Osteoblast (primary cell): ENCODE results near the gene DSCAML1. TPM values are rescaled to one million over a fixed set of nuclear protein-coding genes. Genes with fewer than 3 reads are reported as not detected.

Experiments used
- DNase-seq: peaks from one replicate; pipeline ENCODE4 v3.0.0; 2011; ENCODE audit warnings: low spot score, mixed read lengths; ENCODE audit not compliant: insufficient read length; ENCODE audit errors: missing footprints
- H2AFZ ChIP-seq: 2 replicates; pipeline ENCODE4 v1.6.0; 2011; ENCODE audit warnings: mild to moderate bottlenecking, low read length
- H3K27ac ChIP-seq: 2 replicates; pipeline ENCODE4 v1.5.1; 2011; ENCODE audit warnings: mild to moderate bottlenecking, low read depth, low read length, moderate library complexity
- H3K27me3 ChIP-seq: 2 replicates; pipeline ENCODE4 v1.6.0; 2012; ENCODE audit warnings: mild to moderate bottlenecking, control low read depth, inconsistent platforms, low read length, moderate library complexity; ENCODE audit not compliant: insufficient read depth
- H3K36me3 ChIP-seq: 2 replicates; pipeline ENCODE4 v1.5.1; 2011; ENCODE audit warnings: mild to moderate bottlenecking, low read length, control low read depth, moderate library complexity; ENCODE audit not compliant: insufficient read depth
- H3K4me1 ChIP-seq: 2 replicates; pipeline ENCODE4 v1.5.1; 2011; ENCODE audit warnings: mild to moderate bottlenecking, low read length, control low read depth, moderate library complexity; ENCODE audit not compliant: insufficient read depth
- H3K4me2 ChIP-seq: 2 replicates; pipeline ENCODE4 v1.6.0; 2011; ENCODE audit warnings: mild to moderate bottlenecking, low read length; ENCODE audit not compliant: insufficient read depth
- H3K4me3 ChIP-seq: fragments of 200-600 bp; sonication (generic); 3 replicates; pipeline ENCODE4 v1.5.1; 2012; ENCODE audit warnings: mild to moderate bottlenecking, low read length, inconsistent platforms; ENCODE audit not compliant: insufficient read depth
- H3K79me2 ChIP-seq: 2 replicates; pipeline ENCODE4 v1.6.0; 2012; ENCODE audit warnings: mild to moderate bottlenecking, low read length, control low read depth, inconsistent platforms; ENCODE audit not compliant: insufficient read depth
- H3K9me3 ChIP-seq: 2 replicates; pipeline ENCODE4 v1.5.1; 2011; ENCODE audit warnings: low read depth, low read length, control low read depth
- H4K20me1 ChIP-seq: 2 replicates; pipeline ENCODE4 v1.6.0; 2012; ENCODE audit warnings: mild to moderate bottlenecking, low read length, control low read depth; ENCODE audit not compliant: insufficient read depth
- total RNA-seq: library from RNA; depleted of rRNA; stranded (reverse); fragments of >200 nt; gene quantifications from 2 replicates; pipeline ENCODE4 v1.2.3, GENCODE V29; 2012
- TF ChIP-seq, protein P1 (sequence below): IDR thresholded peaks from 2 replicates; pipeline ENCODE4 v1.5.1; 2011; ENCODE audit warnings: mild to moderate bottlenecking, low read depth, low read length, moderate library complexity; ENCODE audit errors: extremely low read depth

DSCAML1 gene
- total RNA-seq, 1 donor: not detected

GRCh38 chr11:117505285-117505970, 291.6 kb downstream of the DSCAML1 start:
- no peak overlapping the region for H3K4me2 ChIP-seq

GRCh38 chr11:117502779-117503100, 294.3 kb downstream of the DSCAML1 start:
- Histone ChIP-seq H3K27me3 (peaks cover 2% of the 10 kb centered on the region), H3K4me3 (no peak overlapping the region), H3K9me3 (no peaks in the 10 kb centered on the region), H2AFZ (no peak overlapping the region), H3K4me2 (no peak overlapping the region), H3K36me3 (no peaks in the 10 kb centered on the region), H3K79me2 (no peaks in the 10 kb centered on the region), H3K27ac (no peak overlapping the region), H4K20me1 (no peaks in the 10 kb centered on the region), H3K4me1 (no peaks in the 10 kb centered on the region)
- TF ChIP-seq, protein P1, sequence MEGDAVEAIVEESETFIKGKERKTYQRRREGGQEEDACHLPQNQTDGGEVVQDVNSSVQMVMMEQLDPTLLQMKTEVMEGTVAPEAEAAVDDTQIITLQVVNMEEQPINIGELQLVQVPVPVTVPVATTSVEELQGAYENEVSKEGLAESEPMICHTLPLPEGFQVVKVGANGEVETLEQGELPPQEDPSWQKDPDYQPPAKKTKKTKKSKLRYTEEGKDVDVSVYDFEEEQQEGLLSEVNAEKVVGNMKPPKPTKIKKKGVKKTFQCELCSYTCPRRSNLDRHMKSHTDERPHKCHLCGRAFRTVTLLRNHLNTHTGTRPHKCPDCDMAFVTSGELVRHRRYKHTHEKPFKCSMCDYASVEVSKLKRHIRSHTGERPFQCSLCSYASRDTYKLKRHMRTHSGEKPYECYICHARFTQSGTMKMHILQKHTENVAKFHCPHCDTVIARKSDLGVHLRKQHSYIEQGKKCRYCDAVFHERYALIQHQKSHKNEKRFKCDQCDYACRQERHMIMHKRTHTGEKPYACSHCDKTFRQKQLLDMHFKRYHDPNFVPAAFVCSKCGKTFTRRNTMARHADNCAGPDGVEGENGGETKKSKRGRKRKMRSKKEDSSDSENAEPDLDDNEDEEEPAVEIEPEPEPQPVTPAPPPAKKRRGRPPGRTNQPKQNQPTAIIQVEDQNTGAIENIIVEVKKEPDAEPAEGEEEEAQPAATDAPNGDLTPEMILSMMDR: no peak
- DNase-seq: no peak

More at GRCh38 chr11:117505285-117505970, 291.6 kb downstream of the DSCAML1 start:
- no peaks in the 10 kb centered on the region for H3K36me3 ChIP-seq
- H3K9me3 ChIP-seq: no peaks in the 10 kb centered on the region
- H2AFZ ChIP-seq: no peak overlapping the region
- no peak for DNase-seq
- H4K20me1 ChIP-seq: no peaks in the 10 kb centered on the region
- TF ChIP-seq, protein P1: no peak
- H3K4me3 ChIP-seq: no peak overlapping the region
- H3K79me2 ChIP-seq: no peaks in the 10 kb centered on the region
- H3K27ac ChIP-seq: no peak overlapping the region
- no peaks in the 10 kb centered on the region for H3K4me1 ChIP-seq
- H3K27me3 ChIP-seq: no peaks in the 10 kb centered on the region

GRCh38 chr11:117502015-117502778, 294.8 kb downstream of the DSCAML1 start:
- Histone ChIP-seq H2AFZ (no peak overlapping the region), H3K4me3 (no peak overlapping the region), H3K4me1 (no peaks in the 10 kb centered on the region), H3K79me2 (no peaks in the 10 kb centered on the region), H3K9me3 (no peaks in the 10 kb centered on the region), H3K36me3 (no peaks in the 10 kb centered on the region), H4K20me1 (no peaks in the 10 kb centered on the region), H3K27ac (no peak overlapping the region), H3K27me3 (peaks cover 2% of the 10 kb centered on the region), H3K4me2 (no peak overlapping the region)
- no peak for DNase-seq
- TF ChIP-seq, protein P1: no peak

DNA sequence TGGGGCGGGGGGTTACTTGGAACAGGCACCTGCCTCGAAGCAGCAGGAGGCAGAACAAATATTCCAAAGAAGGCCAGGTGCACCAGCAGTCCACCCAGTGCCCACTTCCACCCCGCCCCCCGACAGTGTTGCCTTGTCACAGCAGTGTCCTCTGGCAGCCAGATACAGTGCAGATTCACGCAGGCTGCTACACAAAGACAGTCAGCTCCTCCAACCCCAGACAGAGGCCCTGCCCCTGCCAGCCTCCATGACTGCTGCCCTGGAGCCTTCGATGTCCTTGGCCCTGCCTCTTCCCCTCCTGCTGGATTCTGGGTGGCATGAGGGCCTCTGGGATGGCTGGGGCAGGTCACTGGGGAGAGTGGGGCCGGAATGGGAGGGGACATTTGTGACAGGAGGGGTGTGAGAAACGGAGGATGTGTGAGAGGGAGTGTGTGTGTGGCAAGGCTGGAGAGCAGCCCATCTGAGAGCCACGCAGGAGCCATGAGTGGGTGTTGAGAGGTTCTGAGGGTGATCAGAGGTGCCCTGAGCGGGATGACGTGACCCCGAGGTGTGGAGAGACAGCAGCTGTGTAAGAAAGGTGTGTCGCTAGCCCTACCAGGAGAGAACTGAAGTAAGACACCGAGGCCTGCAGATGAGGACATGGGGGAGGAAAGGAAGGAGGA, 295.6 kb downstream of the DSCAML1 start:
- H3K9me3 ChIP-seq: no peaks in the 10 kb centered on the region
- no peaks in the 10 kb centered on the region for H3K4me1 ChIP-seq
- no peaks in the 10 kb centered on the region for H4K20me1 ChIP-seq
- H2AFZ ChIP-seq: no peak overlapping the region
- H3K79me2 ChIP-seq: no peaks in the 10 kb centered on the region
- H3K4me2 ChIP-seq: no peak overlapping the region
- no peak for DNase-seq
- no peak overlapping the region for H3K27ac ChIP-seq
- TF ChIP-seq, protein P1: no peak
- peaks cover 2% of the 10 kb centered on the region for H3K27me3 ChIP-seq
- H3K4me3 ChIP-seq: no peak overlapping the region
- H3K36me3 ChIP-seq: no peaks in the 10 kb centered on the region
